GM21825 (cell line): ENCODE measurements around the gene OTOF.

Source experiments
- ATAC-seq: cut with Tn5 transposase; IDR thresholded peaks from one replicate; pipeline ENCODE4 v1.9.1; 2021; ENCODE audit warnings: mild to moderate bottlenecking, moderate library complexity; ENCODE audit not compliant: unreplicated experiment

Gene OTOF

GRCh38 chr2:26466662-26467310 lies 11.1 kb downstream of the OTOF start:
- ATAC-seq, result no peak

GRCh38 chr2:26465981-26466471 lies 11.9 kb downstream of the OTOF start:
- no peak for ATAC-seq

- no peak for ATAC-seq
Observed at GRCh38 chr2:26465266-26465925, 12.5 kb downstream of the OTOF start.

GRCh38 chr2:26464390-26465265 lies 13.3 kb downstream of the OTOF start:
- no peak for ATAC-seq

- no peak for ATAC-seq
Observed at GRCh38 chr2:26463244-26464192, 14.4 kb downstream of the OTOF start.

GRCh38 chr2:26462511-26463243 lies 15.2 kb downstream of the OTOF start:
- ATAC-seq, result no peak

GRCh38 chr2:26462100-26462499 lies 15.8 kb downstream of the OTOF start:
- no peak for ATAC-seq

GRCh38 chr2:26461601-26462023 lies 16.3 kb downstream of the OTOF start:
- no peak for ATAC-seq

GRCh38 chr2:26460613-26461031 lies 17.3 kb downstream of the OTOF start:
- ATAC-seq, result no peak

- ATAC-seq, result no peak
Observed at GRCh38 chr2:26459991-26460612, 17.8 kb downstream of the OTOF start.

- no peak for ATAC-seq
Observed at GRCh38 chr2:26458365-26459042, 19.4 kb downstream of the OTOF start.

- ATAC-seq, result no peak
Observed at GRCh38 chr2:26457695-26458364, 20.1 kb downstream of the OTOF start.

- no peak for ATAC-seq
Observed at GRCh38 chr2:26457251-26457666, 20.7 kb downstream of the OTOF start.

- no peak for ATAC-seq
Observed at GRCh38 chr2:26456440-26457250, 21.3 kb downstream of the OTOF start.

GRCh38 chr2:26455670-26456439 lies 22.1 kb downstream of the OTOF start:
- ATAC-seq, result no peak

GRCh38 chr2:26455037-26455669 lies 22.8 kb downstream of the OTOF start:
- ATAC-seq, result no peak
